Vagina (tissue), 2 donors: Measurements from ENCODE around the gene APH1A.

Experiments
- CTCF ChIP-seq, 3 experiments: fragments of 450-650 bp in 2 of 3; fragments of 200-600 bp in 1 of 3; sonication (generic) in 1 of 3; IDR thresholded peaks; one replicate each; pipeline ENCODE4 v1.5.1; 2017 to 2019; ENCODE audit warnings: antibody characterized with exemption in 3 of 3, mild to moderate bottlenecking in 2 of 3, moderate library complexity in 2 of 3
- POLR2AphosphoS5 ChIP-seq, 2 donors: sonication (generic); formaldehyde crosslinking; IDR thresholded peaks; one replicate each; pipeline ENCODE4 v1.9.0; 2017; ENCODE audit warnings: antibody characterized with exemption in 2 of 2, mild to moderate bottlenecking in 2 of 2, low read depth in 1 of 2; ENCODE audit not compliant: insufficient read depth in 1 of 2

- no peak for TF ChIP-seq POLR2AphosphoS5 (IDR thresholded peaks at IDR 0.05; ENCODE audit: insufficient read depth in 1 of 2, low read depth in 1 of 2)
- no peak for TF ChIP-seq CTCF (IDR thresholded peaks at IDR 0.05)
These were observed 14.4 kb upstream of the APH1A start for GRCh38 chr1:150283260-150283659.
